ENCODE data around the gene ANO3.
"Not testable (repeated sequence)": the region's sequence is repeated elsewhere in the genome, so short reads cannot be mapped to it uniquely, and the experiment has no call there.

ANO3 gene

DNA sequence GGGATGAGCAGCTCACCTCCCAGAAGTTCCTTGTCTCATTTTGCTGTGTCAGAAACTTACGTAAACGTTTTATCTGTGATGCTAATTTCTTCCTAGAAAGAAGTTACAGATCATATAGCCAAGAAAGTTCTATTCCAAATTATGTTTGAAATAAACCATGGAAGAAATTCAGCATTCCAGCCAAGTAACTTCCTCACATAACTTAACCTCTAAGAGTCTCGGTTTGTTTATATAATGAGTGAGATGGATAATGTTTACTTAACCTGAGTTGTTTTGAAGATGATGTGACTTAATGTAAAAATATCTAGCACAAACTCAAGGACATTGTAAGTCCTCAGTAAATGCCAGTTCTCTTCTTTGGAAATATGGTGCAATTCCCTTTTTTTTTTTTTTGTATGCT lies 249.0 kb downstream of the ANO3 start:
- no peak for FAIRE-seq
- TF ChIP-seq TAF1 (IDR thresholded peaks at IDR 0.05; ENCODE audit: borderline replicate concordance, low read depth, low read length) (no peak), POLR2AphosphoS5 (IDR thresholded peaks at IDR 0.05; ENCODE audit: low read depth, low read length) (no peak), POLR2A (IDR thresholded peaks at IDR 0.05; ENCODE audit: low read depth, low read length) (no peak)
- DNase-seq (ENCODE audit: insufficient read length), result no peak

DNA sequence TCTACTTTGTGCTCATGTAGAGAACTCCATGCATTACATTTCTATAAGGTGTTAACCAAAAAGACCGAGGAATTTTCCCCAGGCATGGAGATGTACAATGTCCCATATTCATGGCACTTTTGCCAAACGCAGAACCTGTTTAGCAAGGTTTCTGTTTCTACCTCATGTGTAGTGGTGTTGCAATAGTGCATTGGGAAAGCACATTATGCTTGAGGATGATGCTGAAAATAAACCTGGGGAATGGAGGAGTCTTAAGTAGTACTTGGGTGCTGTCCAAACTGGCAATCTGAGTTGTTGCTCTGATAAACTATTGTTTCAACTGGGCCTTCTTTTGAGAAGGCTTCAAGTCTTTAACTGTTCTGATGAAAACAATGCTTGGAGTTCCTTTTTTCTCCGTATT lies 251.6 kb downstream of the ANO3 start:
- DNase-seq (ENCODE audit: insufficient read length) (no peak), FAIRE-seq (no peak)

DNA sequence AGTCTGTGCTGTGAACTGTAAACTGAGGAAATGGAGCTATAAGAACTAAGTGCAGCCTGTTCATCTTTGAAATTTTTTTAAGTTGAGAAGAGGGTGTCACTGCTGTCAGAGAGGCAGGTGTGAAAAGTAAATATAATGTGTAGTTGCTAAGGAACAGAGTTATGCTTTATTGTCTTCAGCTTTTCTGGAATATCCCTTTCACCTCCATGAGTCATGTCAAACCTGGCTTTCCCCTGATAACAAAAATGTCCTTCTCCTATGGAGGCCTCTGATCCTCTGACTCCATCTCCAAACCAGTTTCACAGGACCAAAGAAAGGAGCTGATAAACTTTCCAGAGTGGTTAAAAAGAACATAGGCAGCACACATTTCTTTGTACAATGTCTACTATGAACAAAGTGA lies 252.9 kb downstream of the ANO3 start:
- no peak for TF ChIP-seq TAF1 (IDR thresholded peaks at IDR 0.05; ENCODE audit: borderline replicate concordance, low read depth, low read length)
- TF ChIP-seq POLR2A (IDR thresholded peaks at IDR 0.05; ENCODE audit: low read depth, low read length), result no peak
- no peak for TF ChIP-seq POLR2AphosphoS5 (IDR thresholded peaks at IDR 0.05; ENCODE audit: low read depth, low read length)
- no peak for FAIRE-seq
- DNase-seq (ENCODE audit: insufficient read length), result no peak

More for the DNA sequence above, 251.6 kb downstream of the ANO3 start:
- TF ChIP-seq POLR2AphosphoS5 (IDR thresholded peaks at IDR 0.05; ENCODE audit: low read depth, low read length), result no peak
- TF ChIP-seq TAF1 (IDR thresholded peaks at IDR 0.05; ENCODE audit: borderline replicate concordance, low read depth, low read length), result no peak
- TF ChIP-seq POLR2A (IDR thresholded peaks at IDR 0.05; ENCODE audit: low read depth, low read length), result no peak

DNA sequence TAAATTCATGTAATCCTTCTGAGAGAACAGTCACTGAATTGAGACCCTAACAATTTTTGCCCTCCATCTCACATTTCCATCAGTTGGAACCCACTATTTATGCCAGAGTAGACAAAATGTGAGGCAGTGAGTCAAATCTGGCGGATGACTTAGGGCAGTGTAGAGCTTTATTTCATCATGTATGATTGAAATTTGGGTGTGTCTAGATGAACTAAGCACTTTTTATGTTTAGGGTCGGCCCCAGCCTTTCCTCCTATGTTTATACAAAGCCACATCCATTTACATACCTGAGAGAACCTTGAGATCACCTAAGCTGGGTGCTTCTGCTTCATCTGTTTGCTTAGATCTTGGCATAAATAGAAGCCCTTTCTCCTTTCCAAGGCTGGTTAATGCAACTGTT lies 255.1 kb downstream of the ANO3 start:
- TF ChIP-seq POLR2A (IDR thresholded peaks at IDR 0.05; ENCODE audit: low read depth, low read length) (no peak), TAF1 (IDR thresholded peaks at IDR 0.05; ENCODE audit: borderline replicate concordance, low read depth, low read length) (no peak), POLR2AphosphoS5 (IDR thresholded peaks at IDR 0.05; ENCODE audit: low read depth, low read length) (no peak)

DNA sequence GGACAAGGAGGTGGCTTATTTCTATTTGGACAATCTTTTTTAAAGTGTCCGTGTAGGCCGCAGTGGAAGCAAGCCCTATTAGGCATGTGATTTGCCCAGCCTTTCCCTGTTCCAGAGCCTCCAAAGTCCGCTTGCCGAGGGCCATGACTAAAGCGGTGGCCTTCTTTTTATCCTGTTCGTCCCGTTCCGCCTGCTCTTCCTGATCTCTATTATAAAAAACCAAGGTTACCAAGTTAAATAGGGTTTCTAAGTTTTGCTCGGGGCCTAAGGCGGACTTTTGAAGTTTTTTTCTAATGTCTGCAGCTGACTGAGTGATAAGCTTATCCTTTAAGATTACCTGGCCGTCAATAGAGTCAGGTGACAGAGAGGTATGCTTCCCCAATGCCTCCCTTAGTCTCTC lies 261.8 kb downstream of the ANO3 start:
- DNase-seq (ENCODE audit: insufficient read length) (no peak), FAIRE-seq (no peak)
- TF ChIP-seq TAF1 (IDR thresholded peaks at IDR 0.05; ENCODE audit: borderline replicate concordance, low read depth, low read length), result no peak
- TF ChIP-seq POLR2A (IDR thresholded peaks at IDR 0.05; ENCODE audit: low read depth, low read length), result no peak
- TF ChIP-seq POLR2AphosphoS5 (IDR thresholded peaks at IDR 0.05; ENCODE audit: low read depth, low read length), result no peak

More for the DNA sequence above, 255.1 kb downstream of the ANO3 start:
- FAIRE-seq (peak; percentile 40), DNase-seq (ENCODE audit: insufficient read length) (no peak)

DNA sequence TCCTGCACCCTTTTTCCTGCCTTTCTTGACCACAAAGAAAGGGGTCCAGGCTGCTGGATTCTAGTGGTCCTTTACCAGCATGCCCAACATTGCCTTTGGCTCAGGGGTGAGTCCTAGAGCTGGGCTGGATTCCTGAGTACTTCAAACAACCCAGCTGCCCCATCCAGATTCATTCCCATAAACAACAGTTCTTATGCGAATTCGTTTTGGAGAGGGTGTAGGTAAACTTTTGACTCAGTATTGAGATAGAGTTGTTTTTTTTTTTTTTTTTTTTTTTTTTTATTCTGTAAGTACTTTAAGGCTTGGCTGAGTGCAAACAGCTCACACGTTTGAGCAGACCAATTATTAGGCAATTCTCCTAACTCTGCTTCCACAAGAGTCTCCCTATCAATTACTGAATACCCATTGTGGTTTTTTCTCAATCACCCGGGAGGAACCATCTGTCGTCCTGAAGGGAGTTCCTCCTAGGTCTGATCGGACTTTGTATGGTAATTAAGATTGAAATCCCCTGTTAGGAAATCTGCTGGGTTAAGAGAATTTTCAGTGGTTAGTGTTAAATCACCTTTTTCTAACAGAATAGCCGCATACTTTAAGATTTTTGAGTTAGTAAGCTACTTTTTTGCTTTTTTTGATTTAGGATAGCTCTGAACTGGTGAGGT lies 263.4 kb downstream of the ANO3 start:
- not testable (repeated sequence) for DNase-seq (ENCODE audit: insufficient read length); FAIRE-seq

DNA sequence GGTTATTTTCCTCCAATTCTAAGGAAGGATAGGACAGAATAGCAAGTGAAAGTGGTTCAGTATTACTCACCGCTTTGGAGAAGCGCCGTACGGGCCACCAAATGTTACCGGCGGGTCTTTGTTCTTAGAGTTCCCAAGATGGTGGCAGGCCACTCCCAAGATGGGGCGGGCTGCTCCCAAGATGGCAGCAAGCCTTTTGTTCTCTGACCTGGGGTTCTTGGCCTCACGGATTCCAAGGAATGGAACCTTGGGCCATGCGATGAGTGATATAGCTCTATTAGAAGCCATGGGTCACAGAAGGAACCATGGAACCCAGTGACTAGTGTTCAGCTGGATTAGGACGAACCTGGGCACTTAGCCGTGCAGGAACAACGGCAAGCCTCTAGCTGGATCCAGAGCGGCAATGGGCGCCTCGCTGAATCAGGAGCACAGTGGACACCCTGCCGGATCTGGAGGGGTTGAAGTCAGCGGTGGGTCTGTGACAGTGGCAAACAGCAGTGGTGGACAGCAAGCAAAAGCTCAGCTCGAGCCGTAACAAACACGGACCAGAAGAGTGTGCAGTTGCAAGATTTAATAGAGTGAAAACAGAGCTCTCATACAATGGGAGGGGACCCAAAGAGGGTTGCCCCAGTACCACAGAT lies 265.2 kb downstream of the ANO3 start:
- not testable (repeated sequence) for FAIRE-seq; DNase-seq (ENCODE audit: insufficient read length)

DNA sequence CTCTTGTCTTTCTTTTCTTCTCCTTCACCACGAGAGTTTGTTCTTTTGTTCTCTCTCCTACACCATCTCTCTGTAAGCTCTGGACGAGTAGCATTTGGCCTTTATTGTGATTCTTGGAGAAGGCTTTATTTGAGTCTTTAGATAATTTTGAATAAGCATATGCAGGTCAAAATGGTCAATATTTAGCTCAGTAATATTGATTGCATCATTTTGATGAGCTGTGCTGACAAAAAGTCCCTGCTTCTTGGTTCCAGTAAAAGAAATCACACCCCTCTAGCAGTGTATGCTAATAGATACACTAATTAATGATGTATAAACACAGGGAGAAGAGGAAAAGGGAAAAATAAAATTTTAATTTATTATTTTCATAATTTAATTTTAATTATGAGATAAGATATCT lies 266.0 kb downstream of the ANO3 start:
- no peak for FAIRE-seq
- TF ChIP-seq TAF1 (IDR thresholded peaks at IDR 0.05; ENCODE audit: borderline replicate concordance, low read depth, low read length), result no peak
- TF ChIP-seq POLR2A (IDR thresholded peaks at IDR 0.05; ENCODE audit: low read depth, low read length), result no peak
- no peak for TF ChIP-seq POLR2AphosphoS5 (IDR thresholded peaks at IDR 0.05; ENCODE audit: low read depth, low read length)
- DNase-seq (ENCODE audit: insufficient read length), result no peak

DNA sequence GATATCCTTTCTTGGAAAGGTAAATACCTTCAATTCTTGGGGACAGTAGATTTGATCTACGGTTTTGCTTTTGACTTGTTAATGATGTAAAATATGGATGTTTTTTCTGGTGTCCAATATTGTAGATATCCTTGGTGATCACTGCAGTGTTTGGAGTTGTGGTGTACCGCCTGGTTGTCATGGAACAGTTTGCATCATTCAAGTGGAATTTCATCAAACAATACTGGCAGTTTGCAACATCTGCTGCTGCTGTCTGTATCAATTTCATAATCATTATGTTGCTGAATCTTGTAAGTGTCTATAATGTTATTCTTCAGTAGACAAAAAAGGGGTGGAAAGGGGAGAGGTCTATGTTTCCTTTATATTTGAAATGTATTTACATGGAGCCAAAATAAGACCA lies 267.5 kb downstream of the ANO3 start:
- FAIRE-seq, result no peak
- no peak for DNase-seq (ENCODE audit: insufficient read length)

DNA sequence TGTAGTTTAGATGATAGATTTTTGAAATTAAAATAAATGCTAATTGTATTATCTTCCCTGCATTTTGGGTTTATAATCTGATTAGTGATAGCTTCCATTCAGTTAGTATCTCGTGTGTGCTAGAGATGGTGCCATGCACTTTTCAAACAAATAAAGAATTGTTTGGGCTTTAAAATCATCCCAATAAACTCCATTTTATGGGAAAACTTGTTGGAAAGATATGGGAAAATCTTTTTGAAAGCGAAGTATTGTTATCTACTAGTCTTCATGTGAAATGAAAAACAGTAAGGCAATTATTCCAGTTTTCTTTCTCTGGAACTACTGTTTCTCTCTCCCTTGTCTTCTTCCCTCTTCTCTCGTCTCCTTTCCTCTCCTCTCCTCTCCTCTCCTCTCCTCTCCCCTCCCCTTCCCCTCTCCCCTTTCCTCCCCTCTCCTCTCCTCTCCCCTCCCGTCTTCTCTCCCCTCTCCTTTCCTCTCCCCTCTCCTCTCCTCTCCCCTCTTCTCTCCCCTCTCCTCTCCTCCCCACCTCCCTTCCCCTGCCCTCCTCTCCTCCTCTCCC lies 268.0 kb downstream of the ANO3 start:
- FAIRE-seq (no peak), DNase-seq (ENCODE audit: insufficient read length) (no peak)
- TF ChIP-seq POLR2A (IDR thresholded peaks at IDR 0.05; ENCODE audit: low read depth, low read length), result no peak
- no peak for TF ChIP-seq POLR2AphosphoS5 (IDR thresholded peaks at IDR 0.05; ENCODE audit: low read depth, low read length)
- TF ChIP-seq TAF1 (IDR thresholded peaks at IDR 0.05; ENCODE audit: borderline replicate concordance, low read depth, low read length), result no peak

More for the DNA sequence above, 267.5 kb downstream of the ANO3 start:
- TF ChIP-seq TAF1 (IDR thresholded peaks at IDR 0.05; ENCODE audit: borderline replicate concordance, low read depth, low read length), result no peak
- TF ChIP-seq POLR2AphosphoS5 (IDR thresholded peaks at IDR 0.05; ENCODE audit: low read depth, low read length), result no peak
- no peak for TF ChIP-seq POLR2A (IDR thresholded peaks at IDR 0.05; ENCODE audit: low read depth, low read length)

DNA sequence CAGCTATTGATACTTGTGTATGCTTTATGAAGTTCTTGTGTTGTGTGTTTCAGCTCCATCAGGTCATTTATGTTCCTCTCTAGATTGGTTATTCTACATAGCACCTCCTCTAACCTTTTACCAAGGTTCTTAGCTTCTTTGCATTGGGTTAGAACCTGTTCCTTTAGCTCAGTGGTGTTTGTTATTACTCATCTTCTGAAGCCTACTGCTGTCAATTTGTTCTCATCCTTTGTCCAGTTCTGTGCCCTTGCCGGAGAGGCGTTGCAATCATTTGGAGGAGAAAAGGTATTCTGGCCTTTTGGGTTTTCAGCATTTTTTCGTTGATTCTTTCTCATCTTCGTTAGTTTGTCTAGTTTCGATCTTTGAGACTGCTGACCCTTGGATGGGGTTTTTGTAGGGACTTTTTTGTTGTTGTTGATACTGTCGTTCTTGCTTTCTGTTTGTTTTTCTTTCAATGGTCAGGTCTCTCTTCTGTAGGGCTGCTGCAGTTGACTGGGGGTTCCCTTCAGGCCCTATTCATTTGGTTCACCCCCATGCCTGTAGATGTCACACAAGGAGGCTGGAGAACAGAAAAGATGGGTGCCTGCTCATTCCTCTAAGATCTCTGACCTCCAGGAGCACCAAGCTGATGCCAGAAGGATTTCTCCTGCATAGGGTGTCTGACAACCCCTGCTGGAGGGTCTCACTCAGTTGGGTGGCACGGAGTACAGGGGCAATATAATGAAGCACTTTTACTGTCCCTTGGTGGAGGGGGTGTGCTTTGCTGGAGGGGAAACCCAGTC lies 276.0 kb downstream of the ANO3 start:
- TF ChIP-seq TAF1 (IDR thresholded peaks at IDR 0.05; ENCODE audit: borderline replicate concordance, low read depth, low read length), result no peak
- TF ChIP-seq POLR2AphosphoS5 (IDR thresholded peaks at IDR 0.05; ENCODE audit: low read depth, low read length), result no peak
- TF ChIP-seq POLR2A (IDR thresholded peaks at IDR 0.05; ENCODE audit: low read depth, low read length), result no peak
- peak; percentile 88 for FAIRE-seq
- DNase-seq (ENCODE audit: insufficient read length), result no peak

Data from GM12892 (cell line).